ENCODE results near the gene PHGDH.

Gene PHGDH

GRCh38 chr1:119718972-119719371 lies 7.2 kb downstream of the PHGDH start:
- H3K27ac ChIP-seq (ENCODE audit: poor library complexity, severe bottlenecking): no peak overlapping the region
- no peaks in the 10 kb centered on the region for H3K27me3 ChIP-seq (ENCODE audit: insufficient read depth, poor library complexity, severe bottlenecking)
- TF ChIP-seq, protein P1, sequence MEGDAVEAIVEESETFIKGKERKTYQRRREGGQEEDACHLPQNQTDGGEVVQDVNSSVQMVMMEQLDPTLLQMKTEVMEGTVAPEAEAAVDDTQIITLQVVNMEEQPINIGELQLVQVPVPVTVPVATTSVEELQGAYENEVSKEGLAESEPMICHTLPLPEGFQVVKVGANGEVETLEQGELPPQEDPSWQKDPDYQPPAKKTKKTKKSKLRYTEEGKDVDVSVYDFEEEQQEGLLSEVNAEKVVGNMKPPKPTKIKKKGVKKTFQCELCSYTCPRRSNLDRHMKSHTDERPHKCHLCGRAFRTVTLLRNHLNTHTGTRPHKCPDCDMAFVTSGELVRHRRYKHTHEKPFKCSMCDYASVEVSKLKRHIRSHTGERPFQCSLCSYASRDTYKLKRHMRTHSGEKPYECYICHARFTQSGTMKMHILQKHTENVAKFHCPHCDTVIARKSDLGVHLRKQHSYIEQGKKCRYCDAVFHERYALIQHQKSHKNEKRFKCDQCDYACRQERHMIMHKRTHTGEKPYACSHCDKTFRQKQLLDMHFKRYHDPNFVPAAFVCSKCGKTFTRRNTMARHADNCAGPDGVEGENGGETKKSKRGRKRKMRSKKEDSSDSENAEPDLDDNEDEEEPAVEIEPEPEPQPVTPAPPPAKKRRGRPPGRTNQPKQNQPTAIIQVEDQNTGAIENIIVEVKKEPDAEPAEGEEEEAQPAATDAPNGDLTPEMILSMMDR (IDR thresholded peaks at IDR 0.05; ENCODE audit: poor library complexity, severe bottlenecking): no peak
- DNase-seq (ENCODE audit: low spot score) (no peak), ATAC-seq (ENCODE audit: low read depth) (no peak)
- H3K4me1 ChIP-seq (ENCODE audit: insufficient read depth, poor library complexity, severe bottlenecking): peaks cover 8% of the 10 kb centered on the region
- H3K36me3 ChIP-seq (ENCODE audit: low read depth): peaks cover 91% of the 10 kb centered on the region
- no peak overlapping the region for H3K4me3 ChIP-seq (ENCODE audit: severe bottlenecking)
- H3K9me3 ChIP-seq (ENCODE audit: severe bottlenecking): no peaks in the 10 kb centered on the region

DNA sequence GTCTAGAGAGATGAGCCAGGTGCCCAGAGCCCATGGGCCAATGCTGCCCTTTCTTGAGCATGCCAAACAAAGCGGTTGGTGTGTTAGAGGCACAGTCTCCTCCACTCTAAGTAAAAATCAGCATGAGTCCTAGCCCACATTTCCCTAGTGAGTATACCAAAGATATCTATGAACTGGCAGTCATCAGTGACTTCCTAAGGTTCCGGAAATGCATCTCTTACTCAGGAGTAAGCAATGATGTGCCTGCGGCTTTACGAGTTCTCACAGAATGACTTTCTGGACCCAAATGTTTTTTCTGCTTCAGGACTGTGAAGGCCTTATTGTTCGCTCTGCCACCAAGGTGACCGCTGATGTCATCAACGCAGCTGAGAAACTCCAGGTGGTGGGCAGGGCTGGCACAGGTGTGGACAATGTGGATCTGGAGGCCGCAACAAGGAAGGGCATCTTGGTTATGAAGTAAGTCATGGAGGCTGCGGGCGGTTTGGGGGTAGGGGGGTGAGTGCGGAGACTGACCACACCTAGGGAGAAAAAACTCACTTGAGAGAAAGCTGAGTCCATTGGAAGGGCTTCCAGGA lies 9.2 kb downstream of the PHGDH start:
- no peak for DNase-seq (ENCODE audit: low spot score)
- Histone ChIP-seq H3K36me3 (ENCODE audit: low read depth) (peaks cover 91% of the 10 kb centered on the region), H3K4me3 (ENCODE audit: severe bottlenecking) (no peak overlapping the region), H3K4me1 (ENCODE audit: insufficient read depth, poor library complexity, severe bottlenecking) (no peaks in the 10 kb centered on the region), H3K27me3 (ENCODE audit: insufficient read depth, poor library complexity, severe bottlenecking) (no peaks in the 10 kb centered on the region), H3K9me3 (ENCODE audit: severe bottlenecking) (no peaks in the 10 kb centered on the region), H3K27ac (ENCODE audit: poor library complexity, severe bottlenecking) (no peak overlapping the region)
- TF ChIP-seq, protein P1 (IDR thresholded peaks at IDR 0.05; ENCODE audit: poor library complexity, severe bottlenecking): no peak
- no peak for ATAC-seq (ENCODE audit: low read depth)

- TF ChIP-seq, protein P1 (IDR thresholded peaks at IDR 0.05; ENCODE audit: poor library complexity, severe bottlenecking): no peak
- Histone ChIP-seq H3K4me1 (ENCODE audit: insufficient read depth, poor library complexity, severe bottlenecking) (no peaks in the 10 kb centered on the region), H3K9me3 (ENCODE audit: severe bottlenecking) (no peaks in the 10 kb centered on the region), H3K36me3 (ENCODE audit: low read depth) (peaks cover 96% of the 10 kb centered on the region), H3K27me3 (ENCODE audit: insufficient read depth, poor library complexity, severe bottlenecking) (no peaks in the 10 kb centered on the region), H3K27ac (ENCODE audit: poor library complexity, severe bottlenecking) (no peak overlapping the region), H3K4me3 (ENCODE audit: severe bottlenecking) (no peak overlapping the region)
- ATAC-seq (ENCODE audit: low read depth): no peak
- no peak for DNase-seq (ENCODE audit: low spot score)
Observed at GRCh38 chr1:119721896-119722295, 10.2 kb downstream of the PHGDH start.

DNA sequence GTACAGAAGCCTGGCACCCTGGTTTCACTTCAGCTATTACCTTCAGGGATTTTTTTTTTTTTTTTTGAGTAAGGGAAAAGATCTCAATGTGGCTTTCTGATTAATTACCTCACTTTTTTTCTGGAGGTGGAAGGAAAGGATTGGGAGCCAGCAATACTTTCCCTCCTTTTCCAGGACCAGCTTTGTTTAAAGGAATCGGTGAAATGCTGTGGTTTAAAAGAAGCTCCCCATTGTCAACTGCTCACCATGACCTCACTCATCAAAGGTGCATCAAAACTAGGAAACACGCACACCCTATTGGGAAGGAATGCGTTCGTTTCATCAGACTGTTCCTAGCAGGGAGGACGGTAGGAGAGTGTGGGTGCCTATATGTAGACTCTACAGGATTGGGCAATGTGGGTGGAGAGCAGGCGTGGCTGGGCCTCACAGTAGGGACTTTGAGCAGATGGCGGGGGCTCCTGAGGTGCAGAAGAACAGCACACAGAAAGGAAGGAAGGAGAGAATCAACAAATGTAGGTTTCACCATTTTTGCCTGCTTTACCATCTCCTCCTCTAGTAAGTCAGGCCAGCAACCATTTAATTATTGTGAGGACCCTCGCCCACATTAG lies 13.0 kb downstream of the PHGDH start:
- DNase-seq (ENCODE audit: low spot score) (no peak), ATAC-seq (ENCODE audit: low read depth) (no peak)
- Histone ChIP-seq H3K36me3 (ENCODE audit: low read depth) (peaks cover 99% of the 10 kb centered on the region), H3K27me3 (ENCODE audit: insufficient read depth, poor library complexity, severe bottlenecking) (no peaks in the 10 kb centered on the region), H3K9me3 (ENCODE audit: severe bottlenecking) (no peaks in the 10 kb centered on the region), H3K4me1 (ENCODE audit: insufficient read depth, poor library complexity, severe bottlenecking) (no peaks in the 10 kb centered on the region), H3K27ac (ENCODE audit: poor library complexity, severe bottlenecking) (no peak overlapping the region), H3K4me3 (ENCODE audit: severe bottlenecking) (no peak overlapping the region)
- TF ChIP-seq, protein P1 (IDR thresholded peaks at IDR 0.05; ENCODE audit: poor library complexity, severe bottlenecking): no peak

DNA sequence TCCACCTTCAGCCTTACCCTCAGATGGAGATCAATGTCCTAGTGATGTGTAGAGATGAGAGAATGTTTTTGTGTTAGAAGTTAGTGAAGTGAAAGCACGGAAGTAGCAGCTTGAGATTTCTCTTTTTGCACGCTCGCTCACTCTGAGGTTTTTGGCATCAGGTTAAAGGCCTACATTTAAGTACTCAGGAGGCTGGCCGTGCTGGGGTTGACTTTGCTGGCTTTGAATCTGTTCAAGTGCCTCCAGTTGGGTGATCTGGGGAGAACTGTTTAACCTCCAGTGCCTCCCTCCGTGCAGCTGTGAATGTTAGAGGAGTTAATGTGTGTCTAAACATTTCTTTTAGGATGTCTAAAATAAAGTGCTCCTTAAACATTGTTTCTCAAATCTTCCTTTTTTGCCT lies 13.9 kb downstream of the PHGDH start:
- H3K36me3 ChIP-seq (ENCODE audit: low read depth): peaks cover 99% of the 10 kb centered on the region
- ATAC-seq (ENCODE audit: low read depth): no peak

More for the DNA sequence above, 13.9 kb downstream of the PHGDH start:
- Histone ChIP-seq H3K27ac (ENCODE audit: poor library complexity, severe bottlenecking) (no peak overlapping the region), H3K4me3 (ENCODE audit: severe bottlenecking) (no peak overlapping the region), H3K4me1 (ENCODE audit: insufficient read depth, poor library complexity, severe bottlenecking) (no peaks in the 10 kb centered on the region), H3K27me3 (ENCODE audit: insufficient read depth, poor library complexity, severe bottlenecking) (no peaks in the 10 kb centered on the region), H3K9me3 (ENCODE audit: severe bottlenecking) (no peaks in the 10 kb centered on the region)
- no peak for DNase-seq (ENCODE audit: low spot score)
- TF ChIP-seq, protein P1 (IDR thresholded peaks at IDR 0.05; ENCODE audit: poor library complexity, severe bottlenecking): no peak

Measured in RWPE2 (cell line).